SU-DHL-6 (cell line): ENCODE measurements around the gene BCAS3.

ENCODE experiments used
- H2AFZ ChIP-seq: fragments of 200-600 bp; sonication (generic); 2 replicates; pipeline ENCODE4 v1.6.1; 2014; ENCODE audit warnings: low read depth, mild to moderate bottlenecking, moderate library complexity, mixed read lengths, antibody characterized with exemption, low read length; ENCODE audit not compliant: severe bottlenecking
- H3F3A ChIP-seq: fragments of 200-600 bp; shearing (Covaris generic); 2 replicates; pipeline ENCODE4 v1.6.0; 2016; ENCODE audit warnings: antibody characterized with exemption, mild to moderate bottlenecking; ENCODE audit not compliant: insufficient read depth
- H3K27ac ChIP-seq: fragments of 200-600 bp; sonication (generic); 2 replicates; pipeline ENCODE4 v1.5.1; 2016; ENCODE audit warnings: low read depth, mild to moderate bottlenecking, low read length, moderate library complexity, mixed read lengths
- H3K27me3 ChIP-seq: fragments of 200-600 bp; sonication (generic), shearing (Covaris generic); 2 replicates; pipeline ENCODE4 v1.6.0; 2014; ENCODE audit warnings: mild to moderate bottlenecking, low read length
- H3K36me3 ChIP-seq: fragments of 200-600 bp; sonication (generic); 2 replicates; pipeline ENCODE4 v1.6.1; 2014; ENCODE audit warnings: mild to moderate bottlenecking, low read length, mixed read lengths
- H3K4me2 ChIP-seq: fragments of 300-600, 200-600 bp; shearing (Covaris generic), sonication (generic); 2 replicates; pipeline ENCODE4 v1.6.0; 2014; ENCODE audit warnings: low read length, low read depth, mild to moderate bottlenecking; ENCODE audit not compliant: poor library complexity, severe bottlenecking
- H3K4me3 ChIP-seq: fragments of 200-600 bp; sonication (generic); 2 replicates; pipeline ENCODE4 v1.5.1; 2014; ENCODE audit warnings: antibody characterized with exemption, low read length, mild to moderate bottlenecking, mixed read lengths; ENCODE audit not compliant: insufficient read depth, poor library complexity, severe bottlenecking
- H3K79me2 ChIP-seq: fragments of 200-600 bp; sonication (generic); 2 replicates; pipeline ENCODE4 v1.6.1; 2014; ENCODE audit warnings: mild to moderate bottlenecking, low read length, moderate library complexity; ENCODE audit not compliant: insufficient read depth
- H3K9ac ChIP-seq: fragments of 200-600 bp; sonication (generic); 2 replicates; pipeline ENCODE4 v1.7.0; 2014; ENCODE audit warnings: mild to moderate bottlenecking, low read length
- H3K9me2 ChIP-seq: fragments of 200-600 bp; sonication (generic); replicated peaks from 2 replicates; pipeline ENCODE4 v1.6.1; 2014; ENCODE audit warnings: low read length; ENCODE audit not compliant: insufficient read depth
- H3K9me3 ChIP-seq: fragments of 200-600 bp; sonication (generic); 2 replicates; pipeline ENCODE4 v1.6.1; 2014; ENCODE audit warnings: low read length, mixed read lengths; ENCODE audit not compliant: insufficient read depth
- H4K20me1 ChIP-seq: fragments of 200-600 bp; sonication (generic); 2 replicates; pipeline ENCODE4 v1.6.1; 2014; ENCODE audit warnings: low read depth, mild to moderate bottlenecking, antibody characterized with exemption, low read length, moderate library complexity, mixed read lengths
- EZH2phosphoT487 ChIP-seq: fragments of 200-600 bp; sonication (generic), shearing (Covaris generic); conservative IDR thresholded peaks from 2 replicates; pipeline ENCODE4 v1.6.1; 2018; ENCODE audit warnings: mild to moderate bottlenecking, antibody characterized with exemption, low read length, moderate library complexity, mixed read lengths
- TF ChIP-seq, protein P1 (sequence below): fragments of 200-600 bp; sonication (generic); IDR thresholded peaks from one replicate; pipeline ENCODE4 v1.5.1; 2017; ENCODE audit warnings: antibody characterized with exemption, mild to moderate bottlenecking, low read length, moderate library complexity; ENCODE audit not compliant: insufficient read depth, poor library complexity, severe bottlenecking

BCAS3 gene

DNA sequence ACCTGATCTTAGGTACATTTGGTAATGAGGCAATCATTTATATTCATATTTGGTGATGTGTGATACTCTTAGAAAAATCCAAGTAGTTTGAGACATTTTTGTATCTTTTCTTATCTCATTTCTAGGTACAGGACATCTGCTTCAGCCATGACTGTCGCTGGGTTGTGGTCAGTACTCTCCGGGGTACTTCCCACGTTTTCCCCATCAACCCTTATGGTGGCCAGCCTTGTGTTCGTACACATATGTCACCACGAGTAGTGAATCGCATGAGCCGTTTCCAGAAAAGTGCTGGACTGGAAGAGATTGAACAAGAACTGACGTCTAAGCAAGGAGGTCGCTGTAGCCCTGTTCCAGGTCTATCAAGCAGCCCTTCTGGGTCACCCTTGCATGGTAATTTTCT lies 312.2 kb downstream of the BCAS3 start:
- Histone ChIP-seq H3K4me2 (no peak overlapping the region), H4K20me1 (no peaks in the 10 kb centered on the region), H3K9me2 (no peaks in the 10 kb centered on the region), H3K4me3 (no peak overlapping the region), H3K27me3 (no peaks in the 10 kb centered on the region), H3F3A (no peaks in the 10 kb centered on the region), H3K9ac (no peak overlapping the region), H3K36me3 (no peaks in the 10 kb centered on the region), H3K27ac (no peak overlapping the region), H2AFZ (no peak overlapping the region), H3K79me2 (no peaks in the 10 kb centered on the region), H3K9me3 (no peaks in the 10 kb centered on the region)
- TF ChIP-seq, protein P1, sequence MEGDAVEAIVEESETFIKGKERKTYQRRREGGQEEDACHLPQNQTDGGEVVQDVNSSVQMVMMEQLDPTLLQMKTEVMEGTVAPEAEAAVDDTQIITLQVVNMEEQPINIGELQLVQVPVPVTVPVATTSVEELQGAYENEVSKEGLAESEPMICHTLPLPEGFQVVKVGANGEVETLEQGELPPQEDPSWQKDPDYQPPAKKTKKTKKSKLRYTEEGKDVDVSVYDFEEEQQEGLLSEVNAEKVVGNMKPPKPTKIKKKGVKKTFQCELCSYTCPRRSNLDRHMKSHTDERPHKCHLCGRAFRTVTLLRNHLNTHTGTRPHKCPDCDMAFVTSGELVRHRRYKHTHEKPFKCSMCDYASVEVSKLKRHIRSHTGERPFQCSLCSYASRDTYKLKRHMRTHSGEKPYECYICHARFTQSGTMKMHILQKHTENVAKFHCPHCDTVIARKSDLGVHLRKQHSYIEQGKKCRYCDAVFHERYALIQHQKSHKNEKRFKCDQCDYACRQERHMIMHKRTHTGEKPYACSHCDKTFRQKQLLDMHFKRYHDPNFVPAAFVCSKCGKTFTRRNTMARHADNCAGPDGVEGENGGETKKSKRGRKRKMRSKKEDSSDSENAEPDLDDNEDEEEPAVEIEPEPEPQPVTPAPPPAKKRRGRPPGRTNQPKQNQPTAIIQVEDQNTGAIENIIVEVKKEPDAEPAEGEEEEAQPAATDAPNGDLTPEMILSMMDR: no peak
- no peak for TF ChIP-seq EZH2phosphoT487

DNA sequence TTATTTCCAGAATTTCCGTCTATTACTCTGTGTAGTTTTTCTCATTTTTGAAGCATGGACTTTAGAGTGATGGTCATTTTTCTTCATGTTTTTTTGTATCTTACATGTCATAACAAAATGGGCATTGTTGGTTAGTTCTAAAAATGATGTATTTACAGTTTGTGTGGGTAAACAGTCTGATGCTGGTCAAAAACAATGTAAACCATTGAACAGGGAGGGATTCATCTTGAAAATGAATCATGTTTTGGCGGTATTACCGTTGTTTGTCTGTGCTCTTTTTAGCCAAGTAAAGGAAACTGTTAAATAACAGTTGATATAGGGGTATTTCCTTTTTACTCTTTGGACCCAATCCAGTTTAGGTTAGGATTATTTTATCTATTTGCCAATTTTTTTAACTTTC lies 315.8 kb downstream of the BCAS3 start:
- Histone ChIP-seq H3K9me3 (no peaks in the 10 kb centered on the region), H3K79me2 (no peaks in the 10 kb centered on the region), H3K27me3 (no peaks in the 10 kb centered on the region), H3K4me2 (no peak overlapping the region), H3F3A (no peaks in the 10 kb centered on the region), H3K36me3 (no peaks in the 10 kb centered on the region), H3K4me3 (no peak overlapping the region), H2AFZ (no peak overlapping the region), H4K20me1 (no peaks in the 10 kb centered on the region), H3K9ac (no peak overlapping the region), H3K9me2 (no peaks in the 10 kb centered on the region), H3K27ac (no peak overlapping the region)
- no peak for TF ChIP-seq EZH2phosphoT487
- TF ChIP-seq, protein P1: no peak

DNA sequence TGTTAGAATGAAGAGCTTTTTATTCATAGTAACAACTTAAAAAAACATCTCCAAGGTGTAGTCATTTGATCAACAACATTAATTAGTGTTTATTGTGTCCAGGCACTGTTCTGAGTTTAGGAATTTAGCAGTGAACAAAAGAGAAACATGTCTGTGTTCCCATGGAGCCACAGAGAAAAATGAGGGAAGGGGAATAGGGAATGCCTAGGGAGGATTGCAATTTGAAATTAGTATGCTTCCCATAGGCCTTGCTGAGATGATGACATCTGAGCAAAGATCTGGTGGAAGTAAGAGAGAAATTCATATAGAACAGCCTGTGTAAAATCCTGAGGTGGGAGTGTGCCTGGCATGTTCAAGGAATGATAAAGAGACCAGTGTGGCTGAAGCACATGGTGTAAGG lies 318.0 kb downstream of the BCAS3 start:
- Histone ChIP-seq H3K79me2 (no peaks in the 10 kb centered on the region), H4K20me1 (no peaks in the 10 kb centered on the region), H2AFZ (no peak overlapping the region), H3K9me2 (no peaks in the 10 kb centered on the region), H3K36me3 (no peaks in the 10 kb centered on the region), H3K9ac (no peak overlapping the region), H3K9me3 (no peaks in the 10 kb centered on the region), H3K4me3 (no peak overlapping the region), H3K27me3 (no peaks in the 10 kb centered on the region), H3K27ac (no peak overlapping the region), H3K4me2 (no peak overlapping the region), H3F3A (no peaks in the 10 kb centered on the region)
- TF ChIP-seq, protein P1: no peak
- TF ChIP-seq EZH2phosphoT487: no peak
